ENCODE data around the gene THOP1.

DNA sequence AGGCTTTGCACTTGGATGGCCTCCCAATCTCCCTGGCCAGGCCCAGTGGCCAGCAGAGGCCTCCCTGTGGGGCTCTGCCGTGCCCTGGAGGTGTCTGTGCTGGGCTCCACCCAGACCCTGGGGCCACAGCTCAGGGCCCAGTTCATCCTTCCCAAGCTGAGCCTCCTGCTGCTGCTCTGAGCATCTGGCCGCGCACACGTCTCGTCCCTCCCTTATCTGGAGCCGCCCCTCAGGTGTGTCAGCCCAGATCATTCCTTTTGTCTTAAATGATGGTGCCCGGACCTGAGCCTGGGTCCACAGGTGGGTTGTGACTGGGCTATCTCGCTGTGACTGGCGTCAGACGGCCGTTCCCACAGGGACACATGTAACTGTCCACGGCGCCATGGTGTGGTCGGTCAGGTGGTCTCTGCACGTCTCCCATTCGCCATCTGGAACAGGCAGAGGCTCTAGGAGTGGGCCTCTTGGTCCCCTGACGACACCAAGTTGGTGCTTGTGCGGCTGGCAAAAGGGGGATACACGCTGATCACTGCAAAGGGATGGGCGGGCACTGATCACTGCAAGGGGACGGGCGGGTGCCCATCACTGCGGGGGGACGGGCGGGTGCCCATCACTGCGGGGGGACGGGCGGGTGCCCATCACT, 20.1 kb downstream of the THOP1 start:
- TF ChIP-seq, protein P1, sequence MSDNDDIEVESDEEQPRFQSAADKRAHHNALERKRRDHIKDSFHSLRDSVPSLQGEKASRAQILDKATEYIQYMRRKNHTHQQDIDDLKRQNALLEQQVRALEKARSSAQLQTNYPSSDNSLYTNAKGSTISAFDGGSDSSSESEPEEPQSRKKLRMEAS (IDR thresholded peaks at IDR 0.05; ENCODE audit: low read depth, low read length) = no peak
- TF ChIP-seq, protein P2, sequence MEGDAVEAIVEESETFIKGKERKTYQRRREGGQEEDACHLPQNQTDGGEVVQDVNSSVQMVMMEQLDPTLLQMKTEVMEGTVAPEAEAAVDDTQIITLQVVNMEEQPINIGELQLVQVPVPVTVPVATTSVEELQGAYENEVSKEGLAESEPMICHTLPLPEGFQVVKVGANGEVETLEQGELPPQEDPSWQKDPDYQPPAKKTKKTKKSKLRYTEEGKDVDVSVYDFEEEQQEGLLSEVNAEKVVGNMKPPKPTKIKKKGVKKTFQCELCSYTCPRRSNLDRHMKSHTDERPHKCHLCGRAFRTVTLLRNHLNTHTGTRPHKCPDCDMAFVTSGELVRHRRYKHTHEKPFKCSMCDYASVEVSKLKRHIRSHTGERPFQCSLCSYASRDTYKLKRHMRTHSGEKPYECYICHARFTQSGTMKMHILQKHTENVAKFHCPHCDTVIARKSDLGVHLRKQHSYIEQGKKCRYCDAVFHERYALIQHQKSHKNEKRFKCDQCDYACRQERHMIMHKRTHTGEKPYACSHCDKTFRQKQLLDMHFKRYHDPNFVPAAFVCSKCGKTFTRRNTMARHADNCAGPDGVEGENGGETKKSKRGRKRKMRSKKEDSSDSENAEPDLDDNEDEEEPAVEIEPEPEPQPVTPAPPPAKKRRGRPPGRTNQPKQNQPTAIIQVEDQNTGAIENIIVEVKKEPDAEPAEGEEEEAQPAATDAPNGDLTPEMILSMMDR (IDR thresholded peaks at IDR 0.05; ENCODE audit: low read depth, low read length) = no peak

Data from NB4 (cell line).